SJSA1 (cell line): ENCODE results near the gene TRPV5. TPM values are rescaled to one million over a fixed set of nuclear protein-coding genes. Genes with fewer than 3 reads are reported as not detected.

Experiments used
- DNase-seq, 2 experiments: peaks; one replicate each; pipeline ENCODE4 v3.0.0-alpha.2; 2015 to 2020; ENCODE audit warnings: low spot score in 2 of 2, low read depth in 1 of 2
- H3K27ac ChIP-seq: fragments of 250-450 bp; sonication (Bioruptor Pico); 2 replicates; pipeline ENCODE4 v1.5.1; 2020; ENCODE audit warnings: mild to moderate bottlenecking, moderate library complexity
- H3K27me3 ChIP-seq: fragments of 250-450 bp; sonication (Bioruptor Pico); replicated peaks from 2 replicates; pipeline ENCODE4 v1.5.1; 2020; ENCODE audit warnings: mild to moderate bottlenecking, moderate library complexity
- H3K36me3 ChIP-seq: fragments of 250-450 bp; sonication (Bioruptor Pico); 2 replicates; pipeline ENCODE4 v1.5.1; 2020; ENCODE audit warnings: mild to moderate bottlenecking
- H3K4me1 ChIP-seq: fragments of 250-450 bp; sonication (Bioruptor Pico); replicated peaks from 2 replicates; pipeline ENCODE4 v1.6.1; 2021; ENCODE audit warnings: mild to moderate bottlenecking
- H3K4me3 ChIP-seq: fragments of 250-450 bp; sonication (Bioruptor Pico); 2 replicates; pipeline ENCODE4 v1.5.1; 2020; ENCODE audit warnings: mild to moderate bottlenecking
- H3K9me3 ChIP-seq: fragments of 250-450 bp; sonication (Bioruptor Pico); replicated peaks from 2 replicates; pipeline ENCODE4 v1.5.1; 2020; ENCODE audit warnings: mild to moderate bottlenecking
- total RNA-seq: library from RNA; depleted of rRNA; stranded (reverse); fragments of >200 nt; shearing (Covaris generic); gene quantifications from 2 replicates; pipeline ENCODE4 v1.2.3, GENCODE V29; 2014

Gene TRPV5
- total RNA-seq, 1 experiment from 2014 or later = not detected

DNA sequence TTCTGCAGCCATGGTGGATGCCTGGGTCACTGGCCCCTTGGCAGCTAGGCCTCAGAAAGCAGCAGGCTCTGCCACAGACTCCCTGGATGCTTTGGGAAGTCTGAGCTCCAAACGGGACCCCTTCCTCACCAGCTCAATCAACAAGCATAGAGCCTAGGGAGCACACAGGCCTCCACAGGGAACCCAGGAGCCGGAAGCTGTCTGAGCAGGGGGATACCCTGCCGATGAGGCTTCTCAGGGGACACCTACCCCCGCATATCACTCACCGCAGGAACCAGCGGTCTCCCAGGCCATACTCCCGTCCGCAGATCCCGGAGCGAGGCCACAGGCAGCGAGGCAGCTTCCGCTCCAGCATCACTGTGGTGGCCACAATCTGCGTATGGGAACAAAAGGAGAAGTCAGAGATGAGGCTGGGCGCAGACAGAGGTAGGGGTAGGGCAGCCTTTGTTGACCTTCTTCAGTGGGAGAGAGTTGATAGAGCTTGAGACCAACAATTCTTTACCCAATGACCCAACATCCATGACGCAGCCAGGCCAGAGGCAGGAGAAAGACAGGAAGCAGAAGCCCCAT is 61.4 kb downstream of the TRPV5 start:
- no peak overlapping the region for H3K27ac ChIP-seq

DNA sequence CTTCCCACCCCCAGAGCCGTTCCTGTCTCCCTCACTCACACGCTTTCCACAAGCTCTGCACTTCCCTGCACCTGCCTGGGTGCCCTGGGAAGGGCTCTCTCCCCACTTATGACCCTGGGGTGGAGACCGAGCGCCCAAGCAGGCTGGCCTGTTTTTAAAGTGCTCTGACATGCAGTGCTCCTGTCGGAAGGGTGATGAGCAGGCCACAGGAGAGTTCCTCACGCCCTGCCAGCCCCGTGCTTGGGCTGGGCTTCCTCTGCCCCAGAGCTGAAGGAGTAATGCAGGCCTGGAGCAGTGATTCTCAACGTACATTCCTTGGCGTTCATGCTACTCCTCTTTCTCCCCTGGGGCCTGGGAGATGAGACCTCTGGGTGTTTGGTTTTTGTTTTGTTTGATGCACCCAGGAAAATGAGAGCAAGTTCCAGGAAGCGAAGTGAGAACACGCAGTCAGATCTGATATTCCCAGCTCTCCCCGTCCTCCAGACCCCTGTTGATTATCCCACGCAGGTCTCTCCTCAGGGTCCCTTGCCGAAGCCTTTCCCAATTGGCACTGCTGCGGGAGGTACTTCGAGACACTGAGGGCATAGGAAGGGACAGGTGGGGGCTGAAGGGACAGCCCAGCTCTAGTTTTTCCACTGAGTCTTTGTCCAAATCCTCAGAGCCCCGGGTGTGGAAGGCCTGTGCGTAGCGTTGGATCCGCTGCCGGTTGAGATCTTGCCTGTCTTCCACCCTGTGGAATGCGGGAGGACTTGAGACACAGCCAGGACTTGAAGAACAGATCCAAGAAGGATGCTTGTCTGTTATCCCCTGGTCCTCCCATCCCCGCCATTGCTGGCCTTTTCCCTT is 62.1 kb downstream of the TRPV5 start:
- no peak overlapping the region for H3K4me3 ChIP-seq
- H3K4me1 ChIP-seq = no peaks in the 10 kb centered on the region
- H3K9me3 ChIP-seq = no peaks in the 10 kb centered on the region
- no peak overlapping the region for H3K27ac ChIP-seq
- no peaks in the 10 kb centered on the region for H3K36me3 ChIP-seq
- H3K27me3 ChIP-seq = no peaks in the 10 kb centered on the region
- peak in 1 of 2 experiments; percentile 21 for DNase-seq

More for the DNA sequence above, 61.4 kb downstream of the TRPV5 start:
- no peaks in the 10 kb centered on the region for H3K9me3 ChIP-seq
- H3K4me1 ChIP-seq = no peaks in the 10 kb centered on the region
- no peaks in the 10 kb centered on the region for H3K27me3 ChIP-seq
- no peaks in the 10 kb centered on the region for H3K36me3 ChIP-seq
- no peak overlapping the region for H3K4me3 ChIP-seq
- peak in 1 of 2 experiments; percentile 37 for DNase-seq

DNA sequence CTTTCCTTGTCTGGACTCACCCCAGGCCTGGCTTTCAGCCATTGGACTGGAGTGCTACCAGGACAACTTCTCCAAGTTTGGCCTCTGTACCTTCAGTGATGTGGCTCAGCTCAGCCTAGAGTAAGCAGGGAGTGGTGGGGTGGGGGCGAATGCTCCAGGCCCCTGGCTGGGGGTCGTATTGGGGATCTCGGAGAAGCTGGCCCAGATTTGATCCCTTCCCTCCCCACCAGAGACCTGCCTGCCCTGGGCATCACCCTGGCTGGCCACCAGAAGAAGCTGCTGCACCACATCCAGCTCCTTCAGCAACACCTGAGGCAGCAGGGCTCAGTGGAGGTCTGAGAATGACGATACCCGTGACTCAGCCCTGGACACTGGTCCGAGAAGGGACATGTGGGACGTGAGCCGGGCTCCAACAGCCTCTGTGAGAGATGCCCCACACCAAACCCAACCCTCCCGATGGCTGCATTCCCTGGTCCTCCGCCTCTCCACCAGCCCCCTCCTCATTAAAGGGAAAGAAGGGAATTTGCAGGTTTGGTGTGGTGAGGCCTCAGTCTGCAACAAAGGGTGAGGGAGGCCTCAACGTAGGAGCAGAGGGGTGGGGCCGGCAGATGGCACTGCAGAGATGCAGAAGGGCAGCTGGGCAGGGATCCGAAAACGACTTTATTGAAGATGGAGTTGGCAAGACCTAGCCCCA is 62.8 kb downstream of the TRPV5 start:
- peak in 1 of 2 experiments; percentile 32 for DNase-seq
- Histone ChIP-seq H3K27me3 (no peaks in the 10 kb centered on the region), H3K36me3 (no peaks in the 10 kb centered on the region), H3K4me1 (no peaks in the 10 kb centered on the region), H3K4me3 (no peak overlapping the region), H3K9me3 (no peaks in the 10 kb centered on the region), H3K27ac (no peak overlapping the region)

DNA sequence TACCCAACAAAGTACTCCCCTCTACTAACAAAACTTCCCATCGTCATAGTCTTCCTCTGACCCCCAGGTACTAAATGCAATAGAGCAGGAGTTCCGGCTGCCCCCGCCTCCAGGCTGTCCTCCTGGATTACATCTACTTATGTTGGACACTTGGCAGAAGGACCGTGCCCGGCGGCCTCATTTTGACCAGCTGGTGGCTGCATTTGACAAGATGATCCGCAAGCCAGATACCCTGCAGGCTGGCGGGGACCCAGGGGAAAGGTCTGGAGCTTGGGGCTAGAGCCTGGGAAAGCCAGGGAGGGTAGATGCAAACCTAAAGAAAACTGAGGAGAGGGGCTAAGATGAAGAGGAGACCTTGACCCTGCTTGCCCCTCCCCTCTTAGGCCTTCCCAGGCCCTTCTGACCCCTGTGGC is 63.4 kb downstream of the TRPV5 start:
- no peaks in the 10 kb centered on the region for H3K4me1 ChIP-seq
- no peak overlapping the region for H3K27ac ChIP-seq
- no peak overlapping the region for H3K4me3 ChIP-seq
- H3K27me3 ChIP-seq = no peaks in the 10 kb centered on the region
- no peaks in the 10 kb centered on the region for H3K36me3 ChIP-seq
- no peaks in the 10 kb centered on the region for H3K9me3 ChIP-seq
- DNase-seq = peak in 1 of 2 experiments; percentile 37

DNA sequence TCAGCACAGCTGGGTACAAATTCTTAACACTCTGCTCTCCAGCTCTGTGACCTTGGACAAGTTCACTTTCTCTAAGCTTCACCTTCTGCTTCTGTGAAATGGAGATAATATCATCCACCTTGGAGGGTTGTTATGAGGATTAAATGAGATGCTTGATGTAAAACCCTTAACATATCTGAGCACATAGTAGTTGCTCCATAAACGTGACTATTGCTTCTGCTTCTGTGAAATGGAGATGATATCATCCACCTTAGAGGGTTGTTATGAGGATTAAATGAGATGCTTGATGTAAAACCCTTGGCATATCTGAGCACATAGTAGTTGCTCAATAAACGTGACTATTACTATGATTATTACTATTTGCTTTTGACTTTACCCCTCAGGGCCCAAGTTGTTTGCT is 64.1 kb downstream of the TRPV5 start:
- no peak for DNase-seq
- no peaks in the 10 kb centered on the region for H3K9me3 ChIP-seq
- H3K27me3 ChIP-seq = no peaks in the 10 kb centered on the region
- H3K4me1 ChIP-seq = no peaks in the 10 kb centered on the region
- no peak overlapping the region for H3K27ac ChIP-seq
- no peaks in the 10 kb centered on the region for H3K36me3 ChIP-seq
- no peak overlapping the region for H3K4me3 ChIP-seq

DNA sequence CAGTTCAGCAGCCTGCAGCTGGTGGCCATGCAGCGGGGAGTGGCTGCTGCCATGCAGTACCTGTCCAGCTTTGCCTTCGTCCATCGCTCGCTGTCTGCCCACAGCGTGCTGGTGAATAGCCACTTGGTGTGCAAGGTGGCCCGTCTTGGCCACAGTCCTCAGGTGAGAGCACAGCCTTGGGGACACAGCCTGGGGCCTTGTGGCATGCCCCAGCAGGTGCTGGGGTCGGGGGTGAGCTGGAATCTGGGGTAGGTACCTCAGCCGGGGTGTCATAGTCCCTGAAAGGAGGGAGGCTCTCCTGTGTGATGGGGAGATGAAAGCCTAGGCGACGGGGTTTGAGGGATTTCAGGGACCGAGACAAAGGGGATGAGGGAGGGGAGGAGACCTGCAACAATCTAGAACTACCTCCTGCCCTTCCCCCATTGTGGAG is 64.5 kb downstream of the TRPV5 start:
- Histone ChIP-seq H3K27me3 (no peaks in the 10 kb centered on the region), H3K36me3 (no peaks in the 10 kb centered on the region), H3K27ac (no peak overlapping the region), H3K4me1 (no peaks in the 10 kb centered on the region), H3K4me3 (no peak overlapping the region), H3K9me3 (no peaks in the 10 kb centered on the region)
- DNase-seq = peak in 1 of 2 experiments; percentile 32

DNA sequence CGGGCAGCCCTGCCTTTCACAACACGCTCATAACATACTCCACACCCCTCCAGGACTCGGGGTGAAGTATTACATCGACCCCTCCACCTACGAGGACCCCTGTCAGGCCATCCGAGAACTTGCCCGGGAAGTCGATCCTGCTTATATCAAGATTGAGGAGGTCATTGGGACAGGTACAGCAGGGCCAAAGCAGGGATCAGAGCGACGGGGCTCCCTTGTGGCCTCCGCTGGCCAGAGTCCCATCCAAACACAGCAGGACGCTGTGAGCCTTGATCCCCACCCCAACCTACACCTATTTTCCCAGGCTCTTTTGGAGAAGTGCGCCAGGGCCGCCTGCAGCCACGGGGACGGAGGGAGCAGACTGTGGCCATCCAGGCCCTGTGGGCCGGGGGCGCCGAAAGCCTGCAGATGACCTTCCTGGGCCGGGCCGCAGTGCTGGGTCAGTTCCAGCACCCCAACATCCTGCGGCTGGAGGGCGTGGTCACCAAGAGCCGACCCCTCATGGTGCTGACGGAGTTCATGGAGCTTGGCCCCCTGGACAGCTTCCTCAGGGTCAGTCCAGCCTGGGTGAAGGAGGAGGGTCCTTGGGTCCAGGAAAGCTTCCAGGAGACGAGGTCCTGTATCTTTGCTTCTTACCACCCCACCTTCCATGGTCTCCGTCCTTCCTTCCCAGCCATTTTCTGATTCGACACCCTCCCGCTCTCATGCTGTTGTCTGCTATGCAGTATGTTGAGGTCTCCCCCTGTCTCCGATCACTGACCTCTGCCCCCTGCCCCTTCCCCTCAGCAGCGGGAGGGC is 65.2 kb downstream of the TRPV5 start:
- H3K4me1 ChIP-seq = no peaks in the 10 kb centered on the region
- H3K9me3 ChIP-seq = no peaks in the 10 kb centered on the region
- no peak overlapping the region for H3K4me3 ChIP-seq
- H3K27ac ChIP-seq = no peak overlapping the region
- H3K36me3 ChIP-seq = no peaks in the 10 kb centered on the region
- H3K27me3 ChIP-seq = no peaks in the 10 kb centered on the region
- peak in 1 of 2 experiments; percentile 32 for DNase-seq

DNA sequence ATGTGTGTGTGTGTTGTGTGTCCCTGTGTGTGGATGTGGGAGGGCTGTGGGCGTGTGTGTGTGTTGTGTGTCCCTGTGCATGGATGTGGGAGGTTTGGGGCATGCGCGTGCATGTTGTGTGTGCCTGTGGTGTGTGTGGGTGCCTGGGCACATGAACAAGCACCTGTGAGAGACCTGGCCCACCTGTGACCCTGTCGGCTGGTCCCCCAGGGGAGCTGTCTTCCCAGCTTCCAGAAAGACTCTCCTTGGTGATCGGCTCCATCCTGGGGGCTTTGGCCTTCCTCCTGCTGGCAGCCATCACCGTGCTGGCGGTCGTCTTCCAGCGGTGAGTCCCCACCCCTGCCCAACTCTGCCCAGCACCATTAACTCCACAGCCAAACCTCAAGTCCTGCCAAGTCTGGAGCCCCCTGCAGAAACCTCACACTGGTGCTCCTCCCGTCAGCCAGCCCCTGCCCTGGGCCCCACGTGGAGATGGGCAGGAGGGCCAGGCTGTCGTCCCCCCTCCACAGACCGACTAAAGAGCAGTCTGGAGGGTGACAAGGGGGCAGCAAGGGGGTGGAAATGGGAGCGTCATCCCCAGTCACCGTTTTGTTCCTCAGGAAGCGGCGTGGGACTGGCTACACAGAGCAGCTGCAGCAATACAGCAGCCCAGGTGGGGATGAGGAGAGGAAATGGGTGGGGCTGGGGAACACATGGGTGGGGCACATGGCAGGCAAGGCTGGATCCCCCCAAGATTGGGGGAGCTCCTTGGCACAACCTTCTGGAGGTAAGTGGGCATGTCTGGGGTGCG is 66.0 kb downstream of the TRPV5 start:
- Histone ChIP-seq H3K4me1 (no peaks in the 10 kb centered on the region), H3K36me3 (no peaks in the 10 kb centered on the region), H3K27me3 (no peaks in the 10 kb centered on the region), H3K4me3 (no peak overlapping the region), H3K27ac (no peak overlapping the region), H3K9me3 (no peaks in the 10 kb centered on the region)
- peak in 1 of 2 experiments; percentile 34 for DNase-seq

DNA sequence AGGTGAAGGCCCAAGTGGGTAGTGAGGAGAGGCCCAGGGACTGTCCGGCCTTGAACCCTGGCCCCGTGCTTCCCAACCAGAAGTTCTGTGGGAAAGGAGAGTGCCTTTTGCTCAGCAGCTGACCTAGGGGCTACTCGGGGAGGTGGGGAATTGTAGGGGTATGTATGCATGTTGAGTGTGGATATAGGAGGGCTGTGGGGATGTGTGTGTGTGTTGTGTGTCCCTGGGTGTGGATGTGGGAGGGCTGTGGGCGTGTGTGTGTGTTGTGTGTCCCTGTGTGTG is 66.5 kb downstream of the TRPV5 start:
- H3K27ac ChIP-seq = no peak overlapping the region
- H3K9me3 ChIP-seq = no peaks in the 10 kb centered on the region
- no peak overlapping the region for H3K4me3 ChIP-seq
- no peaks in the 10 kb centered on the region for H3K36me3 ChIP-seq
- no peak for DNase-seq
- H3K4me1 ChIP-seq = no peaks in the 10 kb centered on the region
- no peaks in the 10 kb centered on the region for H3K27me3 ChIP-seq

DNA sequence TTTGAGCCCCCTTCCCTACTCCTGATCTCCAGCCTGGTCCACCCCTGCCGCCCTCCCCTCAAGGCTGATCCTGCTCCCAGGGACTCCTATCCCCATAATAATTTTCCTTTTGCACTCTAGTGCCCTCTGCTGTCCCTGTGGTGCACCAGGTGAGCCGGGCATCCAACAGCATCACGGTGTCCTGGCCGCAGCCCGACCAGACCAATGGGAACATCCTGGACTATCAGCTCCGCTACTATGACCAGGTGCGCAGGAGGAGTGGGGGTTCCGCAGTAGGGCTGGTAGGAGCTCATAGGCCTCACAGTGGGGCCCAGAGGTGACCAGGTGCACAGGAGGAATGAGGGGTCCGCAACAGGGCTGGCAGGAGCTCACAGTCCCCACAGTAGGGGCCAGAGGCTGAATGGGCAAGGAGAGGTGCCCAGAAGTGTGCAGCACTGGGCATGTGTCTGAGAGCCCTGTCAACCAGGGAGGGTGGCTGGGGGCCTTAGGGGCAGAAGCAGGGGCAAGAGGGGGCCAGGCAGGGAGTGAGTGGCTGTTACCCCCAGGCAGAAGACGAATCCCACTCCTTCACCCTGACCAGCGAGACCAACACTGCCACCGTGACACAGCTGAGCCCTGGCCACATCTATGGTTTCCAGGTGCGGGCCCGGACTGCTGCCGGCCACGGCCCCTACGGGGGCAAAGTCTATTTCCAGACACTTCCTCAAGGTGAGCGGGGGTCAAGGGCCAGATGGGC is 67.0 kb downstream of the TRPV5 start:
- H3K4me1 ChIP-seq = no peaks in the 10 kb centered on the region
- no peak overlapping the region for H3K27ac ChIP-seq
- DNase-seq = peak in 1 of 2 experiments; percentile 40
- no peaks in the 10 kb centered on the region for H3K9me3 ChIP-seq
- H3K36me3 ChIP-seq = no peaks in the 10 kb centered on the region
- H3K4me3 ChIP-seq = no peak overlapping the region
- H3K27me3 ChIP-seq = 0 out of 2 replicates have a peak, but pooled peaks cover under 1% of the 10 kb centered on the region

DNA sequence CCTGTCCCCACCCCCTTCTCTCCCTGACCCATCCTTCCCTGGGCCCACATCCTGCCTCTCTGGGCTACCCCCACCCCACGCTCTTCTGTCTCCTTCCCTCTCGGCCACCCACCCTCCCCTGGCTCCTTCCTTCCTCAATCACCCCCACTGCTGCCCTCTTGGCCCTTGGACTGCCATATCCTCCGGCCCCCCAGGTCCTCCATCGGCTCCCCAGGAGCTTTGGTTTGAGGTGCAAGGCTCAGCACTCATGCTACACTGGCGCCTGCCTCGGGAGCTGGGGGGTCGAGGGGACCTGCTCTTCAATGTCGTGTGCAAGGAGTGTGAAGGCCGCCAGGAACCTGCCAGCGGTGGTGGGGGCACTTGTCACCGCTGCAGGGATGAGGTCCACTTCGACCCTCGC is 67.8 kb downstream of the TRPV5 start:
- no peaks in the 10 kb centered on the region for H3K9me3 ChIP-seq
- no peak for DNase-seq
- no peaks in the 10 kb centered on the region for H3K36me3 ChIP-seq
- H3K27me3 ChIP-seq = 0 out of 2 replicates have a peak, but pooled peaks cover 6% of the 10 kb centered on the region
- no peak overlapping the region for H3K27ac ChIP-seq
- no peak overlapping the region for H3K4me3 ChIP-seq
- no peaks in the 10 kb centered on the region for H3K4me1 ChIP-seq

DNA sequence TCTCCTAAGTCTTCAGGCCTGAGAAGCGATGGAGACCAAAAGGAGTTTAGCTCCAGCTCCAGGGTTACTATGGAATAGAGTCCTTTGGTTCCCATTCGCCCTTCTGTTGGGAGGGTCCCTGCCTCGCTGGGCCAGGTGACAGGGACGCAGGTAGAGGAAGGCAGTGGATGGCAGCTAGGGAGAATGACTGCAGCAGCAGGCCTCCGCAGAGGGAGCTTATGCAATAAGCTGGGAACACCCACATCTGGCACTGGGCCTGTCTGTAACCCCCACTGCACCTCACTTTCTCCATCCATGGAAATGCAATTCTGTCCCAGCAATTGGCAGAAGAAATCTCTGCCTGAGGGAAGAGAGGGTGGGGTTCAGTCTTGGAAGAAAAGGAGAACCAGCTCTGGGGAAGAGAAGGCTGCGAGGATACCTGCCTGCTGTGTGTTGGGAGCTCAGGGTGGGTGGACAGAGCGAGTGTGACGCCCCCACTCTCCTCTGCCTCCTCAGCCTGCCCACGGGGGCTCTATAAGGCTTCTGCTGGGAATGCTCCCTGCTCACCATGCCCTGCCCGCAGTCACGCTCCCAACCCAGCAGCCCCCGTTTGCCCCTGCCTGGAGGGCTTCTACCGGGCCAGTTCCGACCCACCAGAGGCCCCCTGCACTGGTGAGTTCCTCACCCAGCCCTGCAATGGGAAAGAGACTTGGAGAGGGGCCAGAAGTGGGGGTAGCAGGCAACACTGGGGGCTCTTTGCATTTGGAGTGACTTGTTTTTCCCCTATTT is 68.4 kb downstream of the TRPV5 start:
- no peak for DNase-seq
- no peak overlapping the region for H3K27ac ChIP-seq
- 0 out of 2 replicates have a peak, but pooled peaks cover 6% of the 10 kb centered on the region for H3K27me3 ChIP-seq
- no peak overlapping the region for H3K4me3 ChIP-seq
- H3K4me1 ChIP-seq = no peaks in the 10 kb centered on the region
- H3K36me3 ChIP-seq = no peaks in the 10 kb centered on the region
- H3K9me3 ChIP-seq = no peaks in the 10 kb centered on the region
